ENCODE measurements around the gene GNG12.
A peak's percentile ranks its signal among the peaks of the same experiment; 100 is the strongest.

The GNG12 gene

GRCh38 chr1:67839826-67840225 lies 6.6 kb upstream of the GNG12 start:
- no peak for DNase-seq

- no peak for DNase-seq
These were observed 5.1 kb upstream of the GNG12 start for GRCh38 chr1:67838180-67838910.

- DNase-seq, result no peak
These were observed 3.5 kb upstream of the GNG12 start for GRCh38 chr1:67836769-67837168.

- DNase-seq, result no peak
These were observed 2.6 kb upstream of the GNG12 start for GRCh38 chr1:67835663-67836452.

- no peak for DNase-seq
These were observed 1.1 kb upstream of the GNG12 start for GRCh38 chr1:67834246-67834877.

GRCh38 chr1:67833602-67833940 lies 304 bp upstream of the GNG12 start:
- no peak for DNase-seq

GRCh38 chr1:67831850-67832513 lies 1.3 kb downstream of the GNG12 start:
- DNase-seq, result peak; percentile 43

- no peak for DNase-seq
These were observed 2.1 kb downstream of the GNG12 start for GRCh38 chr1:67830928-67831830.

- DNase-seq, result no peak
These were observed 3.0 kb downstream of the GNG12 start for GRCh38 chr1:67830226-67830625.

- DNase-seq, result peak; percentile 17
These were observed 5.6 kb downstream of the GNG12 start for GRCh38 chr1:67827688-67828087.

- no peak for DNase-seq
These were observed 7.7 kb downstream of the GNG12 start for GRCh38 chr1:67825591-67825990.

- no peak for DNase-seq
These were observed 8.5 kb downstream of the GNG12 start for GRCh38 chr1:67824766-67825165.

- no peak for DNase-seq
These were observed 9.7 kb downstream of the GNG12 start for GRCh38 chr1:67823615-67824014.

- no peak for DNase-seq
These were observed 12.0 kb downstream of the GNG12 start for GRCh38 chr1:67821263-67821662.

GRCh38 chr1:67818725-67819301 lies 14.5 kb downstream of the GNG12 start:
- DNase-seq, result no peak

GRCh38 chr1:67818162-67818561 lies 15.1 kb downstream of the GNG12 start:
- DNase-seq, result no peak

GRCh38 chr1:67817319-67817718 lies 15.9 kb downstream of the GNG12 start:
- no peak for DNase-seq

- DNase-seq, result no peak
These were observed 16.8 kb downstream of the GNG12 start for GRCh38 chr1:67816506-67816905.

GRCh38 chr1:67816095-67816475 lies 17.2 kb downstream of the GNG12 start:
- DNase-seq, result no peak

GRCh38 chr1:67815303-67816094 lies 17.8 kb downstream of the GNG12 start:
- no peak for DNase-seq

GRCh38 chr1:67814121-67814772 lies 19.0 kb downstream of the GNG12 start:
- DNase-seq, result peak; percentile 84
